MCF 10A (cell line): ENCODE results near the gene DNM1L. TPM values are rescaled to one million over a fixed set of nuclear protein-coding genes. Genes with fewer than 3 reads are reported as not detected.

Experiments used
- BruUV-seq: library from RNA; stranded (reverse); fragments of 400-500 nt; replicated peaks from 2 replicates; lab custom pipeline; 2021; lab: Mats Ljungman, UMichigan
- CTCF ChIA-PET: fragments of 300-600 bp; sonication (Branson Sonifier 250); formaldehyde crosslinking; extraction: SDS; loops from one replicate; lab custom pipeline; 2021; ENCODE audit warnings: antibody characterized with exemption, inconsistent platforms; lab: Yijun Ruan, JAX
- POLR2A ChIA-PET: fragments of 300-600, 350-650 bp; sonication (Branson Sonifier 250); formaldehyde crosslinking; extraction: SDS; loops from one replicate; lab custom pipeline; 2020; ENCODE audit warnings: antibody characterized with exemption, inconsistent platforms; lab: Yijun Ruan, JAX
- DNase-seq: peaks from one replicate; pipeline ENCODE4 v3.0.0-alpha.2; 2018; ENCODE audit not compliant: unreplicated experiment
- H3K27ac Mint-ChIP-seq: one replicate; pipeline ENCODE4 v1.8.0; 2022; ENCODE audit warnings: mild to moderate bottlenecking, low read depth, mixed read lengths; ENCODE audit not compliant: unreplicated experiment
- H3K27me3 Mint-ChIP-seq: one replicate; pipeline ENCODE4 v1.8.0; 2022; ENCODE audit warnings: mixed read lengths; ENCODE audit not compliant: insufficient read depth, unreplicated experiment
- H3K36me3 Mint-ChIP-seq: one replicate; pipeline ENCODE4 v1.8.0; 2022; ENCODE audit warnings: mild to moderate bottlenecking, moderate library complexity, mixed read lengths; ENCODE audit not compliant: insufficient read depth, unreplicated experiment
- H3K4me1 Mint-ChIP-seq: one replicate; pipeline ENCODE4 v1.8.0; 2022; ENCODE audit warnings: mixed read lengths; ENCODE audit not compliant: insufficient read depth, unreplicated experiment
- H3K4me3 Mint-ChIP-seq: one replicate; pipeline ENCODE4 v1.8.0; 2022; ENCODE audit warnings: mild to moderate bottlenecking, moderate library complexity, mixed read lengths; ENCODE audit not compliant: unreplicated experiment
- H3K9me3 Mint-ChIP-seq: one replicate; pipeline ENCODE4 v1.8.0; 2022; ENCODE audit warnings: mixed read lengths; ENCODE audit not compliant: unreplicated experiment
- intact Hi-C: fragments of 100-400 bp; cut with micrococcal nuclease; formaldehyde crosslinking; loops from 2 replicates; pipeline ENCODE4 v1.14.1; 2022
- total RNA-seq: library from RNA; stranded (reverse); gene quantifications from 2 replicates; pipeline ENCODE4 v1.2.3, GENCODE V29; 2022
- TF ChIP-seq, protein P1 (sequence below): fragments of 200-600 bp; IDR thresholded peaks from one replicate; pipeline ENCODE4 v1.8.0; 2022; ENCODE audit warnings: antibody characterized with exemption, mild to moderate bottlenecking; ENCODE audit not compliant: unreplicated experiment

DNM1L gene
- total RNA-seq, 1 experiment from 2014 or later, result 86.9 TPM

DNA sequence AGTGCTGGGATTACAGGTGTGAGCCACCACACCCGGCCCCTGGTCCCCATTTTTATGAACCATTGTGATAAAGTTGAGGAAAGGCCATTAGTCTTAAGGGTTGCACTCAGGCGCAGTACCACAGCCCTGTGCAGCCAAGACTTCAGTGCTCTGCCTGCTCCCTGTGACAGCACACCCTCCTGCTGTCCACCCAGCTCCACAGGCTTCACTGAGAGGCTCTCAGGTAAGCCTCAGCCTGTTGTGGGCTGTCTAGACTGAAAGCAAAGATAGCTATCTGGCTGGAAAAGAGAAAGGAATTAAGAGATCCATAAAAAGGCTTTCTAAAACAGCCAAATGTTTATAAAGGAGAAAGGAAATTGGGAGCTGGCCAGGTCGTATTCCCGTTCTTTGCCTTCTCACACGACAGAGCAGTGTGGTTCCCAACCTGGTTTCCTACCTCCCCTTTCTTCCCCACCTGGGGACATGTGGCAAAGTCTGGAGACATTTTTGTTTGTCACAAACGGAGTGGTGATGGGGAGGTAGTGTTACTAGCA lies 19.1 kb upstream of the DNM1L start:
- ChIA-PET POLR2A (interaction anchor here (1.2 kb wide), 1 partner anchor 8 kb away, joined by 3 read pairs; no protein-coding TSS in a partner anchor), CTCF (interaction anchor here (0.6 to 4.3 kb wide), 7 partner anchors 10 to 791 kb away, joined by 3 to 27 read pairs (median 4); no protein-coding TSS in a partner anchor)
- intact Hi-C loops, result no loop called here

DNA sequence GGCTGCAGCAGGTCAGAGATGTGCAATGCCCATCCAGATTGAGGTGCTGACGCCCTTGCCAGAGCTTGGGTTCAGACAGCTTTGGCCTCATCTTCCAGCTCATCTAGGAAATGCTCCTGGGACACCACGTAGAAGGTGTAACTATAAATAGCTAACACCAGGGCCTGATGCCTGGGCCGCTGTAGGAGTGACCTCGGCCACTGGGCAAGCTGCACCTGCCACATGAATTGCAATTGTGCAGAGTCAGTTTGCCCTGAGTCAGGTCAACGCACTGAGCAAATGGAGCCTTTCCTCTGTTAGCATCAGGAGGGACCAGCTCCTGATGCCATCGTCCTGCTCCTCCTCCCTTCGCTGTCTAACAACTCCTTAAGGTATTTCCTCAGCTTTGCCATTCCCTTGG lies 17.4 kb upstream of the DNM1L start:
- Mint-ChIP-seq H3K9me3 (no peaks in the 10 kb centered on the region), H3K4me3 (no peak overlapping the region), H3K27me3 (no peaks in the 10 kb centered on the region), H3K27ac (no peak overlapping the region), H3K36me3 (no peaks in the 10 kb centered on the region), H3K4me1 (no peaks in the 10 kb centered on the region)
- no peak for DNase-seq
- POLR2A ChIA-PET, result interaction anchor here (1.4 kb wide), 1 partner anchor 12 kb away, joined by 3 read pairs; no protein-coding TSS in a partner anchor
- CTCF ChIA-PET, result interaction anchor here (0.7 to 4.3 kb wide), 3 partner anchors 10 to 297 kb away, joined by 3 to 21 read pairs (median 3); no protein-coding TSS in a partner anchor
- BruUV-seq, result no TSS peak
- TF ChIP-seq, protein P1, sequence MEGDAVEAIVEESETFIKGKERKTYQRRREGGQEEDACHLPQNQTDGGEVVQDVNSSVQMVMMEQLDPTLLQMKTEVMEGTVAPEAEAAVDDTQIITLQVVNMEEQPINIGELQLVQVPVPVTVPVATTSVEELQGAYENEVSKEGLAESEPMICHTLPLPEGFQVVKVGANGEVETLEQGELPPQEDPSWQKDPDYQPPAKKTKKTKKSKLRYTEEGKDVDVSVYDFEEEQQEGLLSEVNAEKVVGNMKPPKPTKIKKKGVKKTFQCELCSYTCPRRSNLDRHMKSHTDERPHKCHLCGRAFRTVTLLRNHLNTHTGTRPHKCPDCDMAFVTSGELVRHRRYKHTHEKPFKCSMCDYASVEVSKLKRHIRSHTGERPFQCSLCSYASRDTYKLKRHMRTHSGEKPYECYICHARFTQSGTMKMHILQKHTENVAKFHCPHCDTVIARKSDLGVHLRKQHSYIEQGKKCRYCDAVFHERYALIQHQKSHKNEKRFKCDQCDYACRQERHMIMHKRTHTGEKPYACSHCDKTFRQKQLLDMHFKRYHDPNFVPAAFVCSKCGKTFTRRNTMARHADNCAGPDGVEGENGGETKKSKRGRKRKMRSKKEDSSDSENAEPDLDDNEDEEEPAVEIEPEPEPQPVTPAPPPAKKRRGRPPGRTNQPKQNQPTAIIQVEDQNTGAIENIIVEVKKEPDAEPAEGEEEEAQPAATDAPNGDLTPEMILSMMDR, result no peak
- intact Hi-C loops, result no loop called here

More for the DNA sequence above, 19.1 kb upstream of the DNM1L start:
- no peaks in the 10 kb centered on the region for H3K27me3 Mint-ChIP-seq
- no peaks in the 10 kb centered on the region for H3K36me3 Mint-ChIP-seq
- TF ChIP-seq, protein P1, result no peak
- H3K27ac Mint-ChIP-seq, result no peak overlapping the region
- no peaks in the 10 kb centered on the region for H3K9me3 Mint-ChIP-seq
- no peaks in the 10 kb centered on the region for H3K4me1 Mint-ChIP-seq
- DNase-seq, result no peak
- no TSS peak for BruUV-seq
- no peak overlapping the region for H3K4me3 Mint-ChIP-seq

DNA sequence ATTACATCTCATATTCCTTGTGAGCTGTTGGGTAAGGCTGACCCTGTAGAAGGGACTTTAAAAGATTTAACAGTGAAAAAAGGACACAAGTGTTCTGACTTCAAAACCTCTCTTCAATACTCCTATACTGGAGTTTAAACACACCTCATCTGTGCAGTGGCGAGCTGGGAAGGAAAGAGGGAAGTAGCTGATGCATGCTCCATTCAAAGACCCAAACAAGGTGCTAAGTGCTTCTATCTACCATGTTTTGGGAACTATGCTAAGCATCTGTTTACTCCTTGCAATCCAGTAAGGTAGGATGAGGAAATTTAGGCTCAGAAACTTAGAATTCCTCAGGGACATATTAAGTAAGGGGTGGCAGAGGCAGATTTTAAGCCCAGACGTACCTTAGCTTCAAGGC lies 16.4 kb upstream of the DNM1L start:
- H3K27me3 Mint-ChIP-seq, result no peaks in the 10 kb centered on the region
- no TSS peak for BruUV-seq
- intact Hi-C loops, result no loop called here
- no peaks in the 10 kb centered on the region for H3K36me3 Mint-ChIP-seq
- H3K9me3 Mint-ChIP-seq, result no peaks in the 10 kb centered on the region
- no peak overlapping the region for H3K27ac Mint-ChIP-seq
- TF ChIP-seq, protein P1, result no peak
- H3K4me1 Mint-ChIP-seq, result no peaks in the 10 kb centered on the region
- POLR2A ChIA-PET, result interaction anchor here (1.4 kb wide), 1 partner anchor 13 kb away, joined by 3 read pairs; no protein-coding TSS in a partner anchor
- CTCF ChIA-PET, result interaction anchor here (0.6 to 4.3 kb wide), 4 partner anchors 9 to 298 kb away, joined by 3 to 21 read pairs (median 4); no protein-coding TSS in a partner anchor
- DNase-seq, result no peak
- H3K4me3 Mint-ChIP-seq, result no peak overlapping the region

DNA sequence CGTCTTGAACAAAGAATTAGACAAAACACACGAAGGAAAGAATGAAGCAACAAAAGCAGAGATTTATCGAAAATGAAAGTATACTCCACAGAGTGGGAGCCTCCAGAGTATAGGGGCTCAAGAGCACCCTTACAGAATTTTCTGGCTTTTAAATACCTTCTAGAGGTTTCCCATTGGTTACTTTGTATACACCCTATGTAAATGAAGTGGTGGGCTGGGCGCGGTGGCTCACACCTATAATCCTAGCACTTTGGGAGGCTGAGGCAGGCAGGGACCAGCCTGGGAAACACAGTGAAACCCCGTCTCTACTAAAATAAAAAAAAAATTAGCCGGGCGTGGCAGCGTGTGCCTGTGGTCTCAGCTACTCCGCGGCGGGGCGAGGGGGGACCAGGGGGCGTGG lies 13.1 kb upstream of the DNM1L start:
- POLR2A ChIA-PET, result interaction anchor here (1.3 kb wide), 1 partner anchor 13 kb away, joined by 4 read pairs; the partner anchor contains the start of gene DNM1L
- Mint-ChIP-seq H3K4me1 (no peaks in the 10 kb centered on the region), H3K27me3 (no peaks in the 10 kb centered on the region), H3K27ac (no peak overlapping the region), H3K36me3 (no peaks in the 10 kb centered on the region), H3K4me3 (no peak overlapping the region), H3K9me3 (no peaks in the 10 kb centered on the region)
- intact Hi-C loops, result no loop called here
- no TSS peak for BruUV-seq
- CTCF ChIA-PET, result interaction anchor here (1.1 kb wide), 1 partner anchor 301 kb away, joined by 5 read pairs; no protein-coding TSS in a partner anchor
- no peak for DNase-seq
- TF ChIP-seq, protein P1, result no peak
